ENCODE results near the gene GABRB2.

GABRB2 gene

DNA sequence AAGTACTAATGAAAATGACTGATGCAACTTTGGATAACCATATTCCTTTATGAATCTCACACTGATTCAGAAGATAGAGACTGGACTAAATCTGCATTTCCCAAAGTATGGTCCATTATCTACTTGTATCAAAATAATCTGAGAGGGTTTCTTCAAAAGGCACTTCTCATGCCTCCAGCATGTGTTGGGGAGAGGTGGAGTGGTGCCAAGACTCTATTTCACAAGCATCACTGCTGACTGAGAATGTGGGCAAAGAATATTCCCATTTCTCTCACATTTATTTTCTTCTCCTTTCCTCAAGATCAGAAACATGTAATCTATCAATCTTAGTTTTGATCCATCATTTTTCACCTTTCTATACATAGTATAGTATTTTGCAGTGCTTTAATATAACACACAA lies 135.4 kb downstream of the GABRB2 start:
- Histone ChIP-seq H3K4me3 (ENCODE audit: low read length) (no peak overlapping the region), H3K4me1 (ENCODE audit: control insufficient read depth, insufficient read depth, low read length) (peaks cover 17% of the 10 kb centered on the region), H3K27me3 (replicated peaks; ENCODE audit: control insufficient read depth, insufficient read depth, low read length) (no peaks in the 10 kb centered on the region), H3K36me3 (ENCODE audit: control insufficient read depth, insufficient read depth, low read length, severe bottlenecking) (no peaks in the 10 kb centered on the region), H3K9ac (ENCODE audit: low read length) (no peak overlapping the region), H3K9me3 (ENCODE audit: control insufficient read depth, low read length) (no peaks in the 10 kb centered on the region)
- DNase-seq (ENCODE audit: low read depth) = no peak

DNA sequence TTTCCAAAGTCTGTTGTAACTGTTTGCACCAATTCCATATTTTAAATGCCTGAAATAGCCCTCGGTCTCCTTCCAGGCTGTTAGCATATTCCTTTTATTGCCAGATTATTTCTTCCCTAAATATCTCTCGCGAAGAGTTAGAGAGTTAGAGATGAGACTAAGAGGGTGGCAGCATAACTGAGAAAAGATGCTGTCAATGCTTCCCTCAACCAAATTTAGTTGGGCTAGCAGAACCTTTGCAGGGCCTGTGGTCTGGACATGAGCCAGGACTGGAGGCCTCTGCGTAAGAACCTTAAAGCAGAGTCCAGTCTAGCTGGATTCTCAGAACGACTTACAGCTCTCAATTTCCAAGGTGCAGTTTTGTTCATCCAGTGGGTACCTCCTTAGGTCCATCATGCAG lies 135.9 kb downstream of the GABRB2 start:
- H3K4me3 ChIP-seq (ENCODE audit: low read length) = no peak overlapping the region
- H3K9ac ChIP-seq (ENCODE audit: low read length) = no peak overlapping the region
- H3K9me3 ChIP-seq (ENCODE audit: control insufficient read depth, low read length) = no peaks in the 10 kb centered on the region
- peaks cover 17% of the 10 kb centered on the region for H3K4me1 ChIP-seq (ENCODE audit: control insufficient read depth, insufficient read depth, low read length)
- H3K36me3 ChIP-seq (ENCODE audit: control insufficient read depth, insufficient read depth, low read length, severe bottlenecking) = no peaks in the 10 kb centered on the region
- DNase-seq (ENCODE audit: low read depth) = no peak
- H3K27me3 ChIP-seq (replicated peaks; ENCODE audit: control insufficient read depth, insufficient read depth, low read length) = no peaks in the 10 kb centered on the region

- Histone ChIP-seq H3K27me3 (replicated peaks; ENCODE audit: control insufficient read depth, insufficient read depth, low read length) (no peaks in the 10 kb centered on the region), H3K4me1 (ENCODE audit: control insufficient read depth, insufficient read depth, low read length) (peaks cover 21% of the 10 kb centered on the region), H3K4me3 (ENCODE audit: low read length) (peak overlapping the region; percentile 39), H3K36me3 (ENCODE audit: control insufficient read depth, insufficient read depth, low read length, severe bottlenecking) (no peaks in the 10 kb centered on the region), H3K9me3 (ENCODE audit: control insufficient read depth, low read length) (no peaks in the 10 kb centered on the region), H3K9ac (ENCODE audit: low read length) (no peak overlapping the region)
- no peak for DNase-seq (ENCODE audit: low read depth)
These were observed 137.1 kb downstream of the GABRB2 start for GRCh38 chr5:161409471-161409870.

DNA sequence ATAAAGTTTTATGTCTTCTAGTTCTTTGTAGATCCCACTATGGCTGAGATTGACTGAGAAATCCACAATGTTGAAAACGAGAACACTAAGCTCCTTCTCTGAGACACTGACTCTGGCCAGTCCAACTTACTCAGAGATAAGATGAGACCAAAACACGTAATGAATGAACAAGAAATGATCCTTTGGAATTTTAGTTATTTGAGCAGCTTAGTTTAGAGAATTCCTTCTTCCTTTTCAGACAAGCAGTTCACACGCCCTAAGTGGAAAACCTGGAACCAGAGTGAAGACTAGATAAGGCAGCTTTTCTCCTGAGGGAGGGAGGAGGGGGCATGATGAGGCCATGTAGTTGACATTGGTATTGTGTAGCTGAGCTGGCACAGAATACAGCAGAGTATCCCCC lies 139.6 kb downstream of the GABRB2 start:
- Histone ChIP-seq H3K4me3 (ENCODE audit: low read length) (no peak overlapping the region), H3K36me3 (ENCODE audit: control insufficient read depth, insufficient read depth, low read length, severe bottlenecking) (no peaks in the 10 kb centered on the region), H3K9me3 (ENCODE audit: control insufficient read depth, low read length) (no peaks in the 10 kb centered on the region), H3K27me3 (replicated peaks; ENCODE audit: control insufficient read depth, insufficient read depth, low read length) (no peaks in the 10 kb centered on the region), H3K9ac (ENCODE audit: low read length) (no peak overlapping the region), H3K4me1 (ENCODE audit: control insufficient read depth, insufficient read depth, low read length) (peaks cover 21% of the 10 kb centered on the region)
- no peak for DNase-seq (ENCODE audit: low read depth)

- Histone ChIP-seq H3K9me3 (ENCODE audit: control insufficient read depth, low read length) (no peaks in the 10 kb centered on the region), H3K9ac (ENCODE audit: low read length) (no peak overlapping the region), H3K4me1 (ENCODE audit: control insufficient read depth, insufficient read depth, low read length) (peaks cover 4% of the 10 kb centered on the region), H3K36me3 (ENCODE audit: control insufficient read depth, insufficient read depth, low read length, severe bottlenecking) (no peaks in the 10 kb centered on the region), H3K27me3 (replicated peaks; ENCODE audit: control insufficient read depth, insufficient read depth, low read length) (no peaks in the 10 kb centered on the region), H3K4me3 (ENCODE audit: low read length) (no peak overlapping the region)
- no peak for DNase-seq (ENCODE audit: low read depth)
These were observed 142.5 kb downstream of the GABRB2 start for GRCh38 chr5:161403996-161404395.

DNA sequence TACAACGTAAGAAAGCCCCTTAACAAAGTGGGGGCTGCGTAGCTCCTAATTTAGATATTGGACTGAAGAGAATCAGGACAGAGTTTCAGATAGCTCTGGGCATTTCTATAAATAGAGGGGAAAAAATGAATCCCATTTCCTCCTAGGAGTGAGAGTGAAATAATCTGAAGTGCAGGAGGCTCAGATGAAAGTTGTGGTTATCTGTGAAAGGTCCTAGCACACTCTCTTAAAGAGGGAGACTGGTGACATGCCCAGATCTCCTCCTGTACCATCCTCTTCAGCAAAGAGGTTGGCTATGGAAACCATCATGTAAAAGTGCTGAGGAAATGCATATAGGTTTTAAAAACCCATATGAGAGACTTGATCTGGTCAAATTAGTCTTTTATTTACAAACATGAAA lies 143.4 kb downstream of the GABRB2 start:
- Histone ChIP-seq H3K4me3 (ENCODE audit: low read length) (no peak overlapping the region), H3K9me3 (ENCODE audit: control insufficient read depth, low read length) (no peaks in the 10 kb centered on the region), H3K9ac (ENCODE audit: low read length) (no peak overlapping the region), H3K36me3 (ENCODE audit: control insufficient read depth, insufficient read depth, low read length, severe bottlenecking) (no peaks in the 10 kb centered on the region), H3K4me1 (ENCODE audit: control insufficient read depth, insufficient read depth, low read length) (peaks cover 4% of the 10 kb centered on the region), H3K27me3 (replicated peaks; ENCODE audit: control insufficient read depth, insufficient read depth, low read length) (no peaks in the 10 kb centered on the region)
- no peak for DNase-seq (ENCODE audit: low read depth)

GRCh38 chr5:161400583-161400982 lies 145.9 kb downstream of the GABRB2 start:
- H3K9me3 ChIP-seq (ENCODE audit: control insufficient read depth, low read length) = no peaks in the 10 kb centered on the region
- H3K27me3 ChIP-seq (replicated peaks; ENCODE audit: control insufficient read depth, insufficient read depth, low read length) = no peaks in the 10 kb centered on the region
- no peak overlapping the region for H3K9ac ChIP-seq (ENCODE audit: low read length)
- no peak overlapping the region for H3K4me3 ChIP-seq (ENCODE audit: low read length)
- DNase-seq (ENCODE audit: low read depth) = no peak
- H3K36me3 ChIP-seq (ENCODE audit: control insufficient read depth, insufficient read depth, low read length, severe bottlenecking) = no peaks in the 10 kb centered on the region
- H3K4me1 ChIP-seq (ENCODE audit: control insufficient read depth, insufficient read depth, low read length) = peaks cover 4% of the 10 kb centered on the region

- Histone ChIP-seq H3K27me3 (replicated peaks; ENCODE audit: control insufficient read depth, insufficient read depth, low read length) (no peaks in the 10 kb centered on the region), H3K4me3 (ENCODE audit: low read length) (no peak overlapping the region), H3K4me1 (ENCODE audit: control insufficient read depth, insufficient read depth, low read length) (peaks cover 2% of the 10 kb centered on the region), H3K9me3 (ENCODE audit: control insufficient read depth, low read length) (no peaks in the 10 kb centered on the region), H3K9ac (ENCODE audit: low read length) (no peak overlapping the region), H3K36me3 (ENCODE audit: control insufficient read depth, insufficient read depth, low read length, severe bottlenecking) (no peaks in the 10 kb centered on the region)
- no peak for DNase-seq (ENCODE audit: low read depth)
These were observed 146.4 kb downstream of the GABRB2 start for GRCh38 chr5:161399996-161400562.

DNA sequence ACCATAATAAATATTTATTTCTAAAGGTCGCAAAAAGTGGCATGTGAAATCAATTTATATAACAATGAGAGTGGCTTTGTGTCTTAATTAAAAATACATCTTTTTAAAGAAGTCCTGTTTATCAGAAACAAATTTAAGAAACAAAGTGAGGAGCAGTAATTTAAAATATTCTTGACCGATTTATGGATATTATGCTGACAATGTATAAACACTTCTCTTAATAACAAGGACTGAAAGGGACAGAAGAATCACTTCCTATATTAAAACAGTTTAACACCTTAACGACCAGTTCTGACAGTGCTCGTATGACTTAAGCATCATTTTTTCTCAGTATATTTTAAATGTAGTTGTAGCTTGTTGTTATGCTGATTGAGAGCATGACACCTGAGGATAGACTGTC lies 149.1 kb downstream of the GABRB2 start:
- no peak overlapping the region for H3K9ac ChIP-seq (ENCODE audit: low read length)
- H3K4me3 ChIP-seq (ENCODE audit: low read length) = no peak overlapping the region
- no peaks in the 10 kb centered on the region for H3K36me3 ChIP-seq (ENCODE audit: control insufficient read depth, insufficient read depth, low read length, severe bottlenecking)
- H3K4me1 ChIP-seq (ENCODE audit: control insufficient read depth, insufficient read depth, low read length) = no peaks in the 10 kb centered on the region
- H3K27me3 ChIP-seq (replicated peaks; ENCODE audit: control insufficient read depth, insufficient read depth, low read length) = no peaks in the 10 kb centered on the region
- H3K9me3 ChIP-seq (ENCODE audit: control insufficient read depth, low read length) = no peaks in the 10 kb centered on the region
- no peak for DNase-seq (ENCODE audit: low read depth)

- no peak overlapping the region for H3K9ac ChIP-seq (ENCODE audit: low read length)
- DNase-seq (ENCODE audit: low read depth) = no peak
- H3K4me3 ChIP-seq (ENCODE audit: low read length) = no peak overlapping the region
- no peaks in the 10 kb centered on the region for H3K4me1 ChIP-seq (ENCODE audit: control insufficient read depth, insufficient read depth, low read length)
- no peaks in the 10 kb centered on the region for H3K27me3 ChIP-seq (replicated peaks; ENCODE audit: control insufficient read depth, insufficient read depth, low read length)
- no peaks in the 10 kb centered on the region for H3K9me3 ChIP-seq (ENCODE audit: control insufficient read depth, low read length)
- no peaks in the 10 kb centered on the region for H3K36me3 ChIP-seq (ENCODE audit: control insufficient read depth, insufficient read depth, low read length, severe bottlenecking)
These were observed 150.4 kb downstream of the GABRB2 start for GRCh38 chr5:161396171-161396570.

- no peaks in the 10 kb centered on the region for H3K4me1 ChIP-seq (ENCODE audit: control insufficient read depth, insufficient read depth, low read length)
- H3K9me3 ChIP-seq (ENCODE audit: control insufficient read depth, low read length) = no peaks in the 10 kb centered on the region
- no peak overlapping the region for H3K4me3 ChIP-seq (ENCODE audit: low read length)
- H3K36me3 ChIP-seq (ENCODE audit: control insufficient read depth, insufficient read depth, low read length, severe bottlenecking) = no peaks in the 10 kb centered on the region
- H3K27me3 ChIP-seq (replicated peaks; ENCODE audit: control insufficient read depth, insufficient read depth, low read length) = no peaks in the 10 kb centered on the region
- no peak for DNase-seq (ENCODE audit: low read depth)
- no peak overlapping the region for H3K9ac ChIP-seq (ENCODE audit: low read length)
These were observed 154.8 kb downstream of the GABRB2 start for GRCh38 chr5:161391724-161392123.

DNA sequence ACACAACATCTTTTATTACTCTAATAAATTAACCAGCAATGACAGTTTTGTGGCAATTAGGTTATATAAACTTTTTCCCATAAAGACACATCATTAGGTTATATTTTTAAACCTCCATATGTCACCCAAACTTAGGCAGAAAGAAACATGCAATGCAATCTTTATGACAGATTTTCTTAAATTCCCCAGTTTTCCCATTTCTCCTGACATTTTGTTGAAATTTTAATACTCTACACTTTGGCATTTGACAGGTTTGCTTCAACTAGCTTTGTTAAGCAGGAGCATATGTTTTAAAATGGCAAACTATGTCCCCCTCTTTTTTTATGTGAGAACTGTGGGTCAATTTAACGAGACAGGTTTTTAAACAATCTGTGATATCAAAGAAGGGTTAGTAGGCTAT lies 155.5 kb downstream of the GABRB2 start:
- Histone ChIP-seq H3K9ac (ENCODE audit: low read length) (no peak overlapping the region), H3K27me3 (replicated peaks; ENCODE audit: control insufficient read depth, insufficient read depth, low read length) (no peaks in the 10 kb centered on the region), H3K9me3 (ENCODE audit: control insufficient read depth, low read length) (no peaks in the 10 kb centered on the region), H3K4me3 (ENCODE audit: low read length) (no peak overlapping the region), H3K36me3 (ENCODE audit: control insufficient read depth, insufficient read depth, low read length, severe bottlenecking) (no peaks in the 10 kb centered on the region), H3K4me1 (ENCODE audit: control insufficient read depth, insufficient read depth, low read length) (no peaks in the 10 kb centered on the region)
- no peak for DNase-seq (ENCODE audit: low read depth)
